ENCODE measurements around the gene ADORA3.

The ADORA3 gene

DNA sequence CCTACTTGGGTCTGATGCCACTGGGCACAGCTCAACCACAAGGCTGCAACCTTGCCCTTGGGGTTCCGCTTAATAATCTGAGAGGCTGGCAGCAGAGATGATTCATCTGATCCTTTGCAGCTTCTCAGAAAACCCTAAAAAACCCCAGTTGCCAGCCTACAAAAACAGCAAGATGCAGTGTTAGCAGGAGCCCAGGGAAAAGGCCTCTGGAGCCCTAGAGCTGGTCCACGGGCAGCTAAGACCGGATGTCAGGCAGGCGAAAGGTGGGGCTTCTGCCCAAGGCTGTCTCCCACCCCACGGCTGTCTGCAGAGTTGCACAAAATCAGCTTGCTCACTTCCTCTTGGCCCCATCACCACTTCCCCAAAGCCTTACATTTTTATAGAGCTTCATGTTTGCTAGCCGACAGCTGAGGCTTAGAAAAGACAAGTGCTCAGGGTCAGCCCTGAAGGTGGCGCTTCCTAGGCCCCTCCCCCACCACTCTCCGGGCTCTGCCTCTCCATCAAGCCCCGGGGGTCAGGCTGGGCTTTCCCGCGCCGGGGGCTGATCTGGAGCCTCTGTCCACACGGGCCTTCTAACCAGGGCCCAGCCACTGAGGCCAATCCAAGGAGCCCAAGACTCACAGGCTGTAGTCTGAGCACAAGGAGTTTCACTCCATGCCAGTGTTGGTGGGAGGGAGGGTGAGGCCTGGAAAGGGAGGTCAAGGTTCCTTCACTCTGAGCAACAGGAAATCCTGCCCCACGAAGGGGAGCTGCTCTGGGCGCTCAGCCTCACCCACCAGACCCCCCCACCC, 4.2 kb upstream of the ADORA3 start:
- peak; percentile 30 for DNase-seq (ENCODE audit: low read depth)

DNA sequence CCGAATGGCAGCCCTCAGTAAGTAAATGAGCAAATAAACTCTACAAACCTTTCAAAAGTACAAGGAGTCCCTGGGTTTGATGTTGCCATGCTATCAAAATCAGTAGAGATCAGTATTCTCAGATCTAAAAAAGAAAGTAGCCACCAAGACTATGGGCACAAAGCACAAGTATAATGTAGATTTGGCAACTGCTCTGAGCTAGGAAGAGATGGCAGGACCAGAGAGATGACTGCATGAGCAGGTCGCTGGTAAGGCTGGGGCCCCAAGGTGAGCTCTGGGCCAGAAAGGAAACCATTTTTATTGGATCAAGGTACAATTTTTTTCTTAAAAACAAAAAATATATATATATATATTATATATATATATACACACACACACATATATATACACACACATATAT, 3.1 kb upstream of the ADORA3 start:
- DNase-seq (ENCODE audit: low read depth) = no peak

DNA sequence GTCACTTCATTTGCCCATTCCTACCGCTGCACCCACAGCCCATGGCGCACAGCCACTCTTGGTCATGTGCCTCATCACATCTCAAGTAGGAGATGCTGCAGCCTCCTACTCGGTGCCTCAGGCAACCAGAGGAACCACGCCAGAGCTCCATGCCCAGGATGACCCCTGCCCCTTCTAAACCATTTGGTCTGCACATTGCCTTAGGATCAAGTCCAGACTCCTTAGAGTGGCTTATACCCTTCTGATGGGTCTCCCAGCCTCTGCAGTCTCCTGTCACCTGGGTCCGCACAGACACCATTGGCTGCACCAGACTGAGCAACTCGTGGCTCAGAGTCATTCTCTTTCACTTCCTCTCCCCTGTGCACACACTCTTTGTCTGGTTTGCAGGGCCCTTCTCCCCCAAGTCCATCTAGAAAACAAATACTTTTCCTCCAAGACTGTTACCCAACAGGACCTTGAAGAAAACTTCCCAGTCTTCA, 2.2 kb upstream of the ADORA3 start:
- DNase-seq (ENCODE audit: low read depth) = no peak

DNA sequence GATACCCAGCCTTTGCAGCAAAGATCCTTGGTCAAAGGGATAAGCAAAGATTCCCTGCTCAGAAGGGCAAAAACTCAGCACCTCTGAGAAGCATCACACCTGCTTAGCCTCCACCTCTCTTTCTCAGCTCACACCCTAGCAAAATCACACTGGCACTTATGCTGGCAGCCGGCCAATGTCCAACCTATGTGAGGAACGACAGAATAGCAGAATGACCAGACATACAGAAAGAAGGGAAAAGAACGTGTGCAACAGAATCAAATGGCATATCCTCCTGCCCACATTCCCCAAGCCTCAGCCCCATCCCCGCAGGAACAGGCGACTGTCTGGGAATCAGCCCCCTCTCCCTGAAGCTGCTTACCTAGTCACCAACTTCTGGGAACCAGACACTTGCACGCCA, 664 bp upstream of the ADORA3 start:
- DNase-seq (ENCODE audit: low read depth) = no peak

DNA sequence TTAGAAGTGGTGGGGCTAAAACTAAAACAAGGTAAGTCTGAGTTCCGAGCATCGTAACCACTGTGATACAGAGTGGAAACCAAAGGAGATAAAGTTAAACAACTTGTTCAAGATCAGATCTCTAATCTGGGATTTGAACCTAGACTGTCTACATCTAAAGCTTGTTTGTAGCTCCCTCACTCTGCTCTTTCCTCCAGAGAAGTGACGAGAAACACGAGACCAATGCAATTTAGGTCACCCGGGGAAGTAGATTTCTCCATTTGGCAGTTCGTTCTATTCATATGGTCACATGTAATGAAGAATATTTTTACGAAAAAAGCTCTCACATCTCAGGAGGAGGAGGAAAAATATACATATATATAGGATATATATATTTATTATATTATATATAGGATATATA, 1.8 kb downstream of the ADORA3 start:
- DNase-seq (ENCODE audit: low read depth) = no peak

DNA sequence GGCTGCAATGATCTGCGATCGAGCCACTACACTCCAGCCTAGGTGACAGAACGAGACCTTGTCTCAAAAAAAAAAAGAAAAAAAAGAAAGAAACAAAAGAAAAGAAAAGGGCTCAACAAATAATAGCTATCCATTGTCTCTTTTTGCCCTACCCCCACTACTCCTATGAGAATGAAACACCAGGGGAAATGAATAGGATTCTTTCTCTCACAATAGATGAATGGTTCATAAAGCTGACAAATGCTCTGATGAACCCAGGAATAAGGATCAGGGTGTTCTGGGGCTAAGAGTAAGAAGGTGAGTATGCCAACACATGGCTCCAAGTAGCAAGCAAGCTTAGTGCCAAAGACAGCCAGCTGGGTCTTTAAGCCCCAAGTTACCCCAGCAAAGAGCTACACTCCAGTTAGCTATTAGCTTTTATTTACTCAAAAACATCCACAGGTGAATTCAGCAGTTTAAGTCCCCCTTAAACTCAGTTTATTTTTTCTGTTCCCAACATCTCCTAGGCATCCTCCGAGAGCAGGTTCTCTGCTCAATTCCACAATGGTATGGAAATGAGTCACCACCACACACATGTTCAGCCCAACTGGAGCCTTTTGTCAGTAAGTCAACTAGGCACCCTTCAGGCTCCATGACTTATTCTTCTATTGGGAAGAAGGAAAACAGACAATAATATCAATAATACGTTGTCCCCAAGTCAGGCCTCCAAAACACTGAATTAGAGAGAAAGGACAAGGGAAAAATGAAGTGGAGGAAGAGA, 4.2 kb downstream of the ADORA3 start:
- no peak for DNase-seq (ENCODE audit: low read depth)

DNA sequence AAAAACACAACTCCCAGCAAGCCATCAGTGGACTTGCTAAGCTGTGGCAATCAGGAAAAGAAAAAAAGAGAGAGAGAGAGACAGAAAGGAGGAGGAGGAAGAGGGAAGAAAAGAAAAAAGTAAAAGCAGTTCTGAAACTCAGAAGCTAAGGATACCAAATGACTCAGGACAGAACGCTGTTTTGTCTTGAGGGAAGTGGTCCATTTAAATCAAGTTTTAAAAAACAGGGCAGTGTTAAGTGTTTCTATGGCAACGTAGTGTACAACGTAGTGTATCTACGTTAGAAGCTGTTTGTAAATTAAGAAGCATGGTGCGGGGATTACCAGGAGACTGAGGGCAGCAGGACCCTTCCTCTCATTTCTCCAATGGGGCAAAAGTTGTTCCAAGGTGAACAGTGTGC, 5.8 kb downstream of the ADORA3 start:
- no peak for DNase-seq (ENCODE audit: low read depth)

DNA sequence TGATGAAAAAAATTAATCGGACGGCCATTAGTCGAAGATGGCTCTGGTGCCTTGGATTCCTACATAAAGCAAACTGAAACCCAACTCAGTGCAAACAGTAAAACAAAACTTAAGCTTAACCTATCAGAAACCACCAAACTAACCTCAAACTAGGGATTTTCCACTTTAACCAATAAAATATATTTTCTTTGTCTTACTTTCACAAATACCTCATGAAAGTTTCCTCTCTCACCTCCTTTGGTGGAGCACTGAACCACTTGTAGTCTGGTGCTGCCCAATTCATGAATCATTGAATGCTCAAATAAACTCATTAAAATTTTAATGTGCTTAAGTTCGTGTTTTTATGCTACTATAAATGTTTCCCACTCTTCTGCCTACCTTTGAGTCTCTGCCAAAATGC, 7.0 kb downstream of the ADORA3 start:
- no peak for DNase-seq (ENCODE audit: low read depth)

DNA sequence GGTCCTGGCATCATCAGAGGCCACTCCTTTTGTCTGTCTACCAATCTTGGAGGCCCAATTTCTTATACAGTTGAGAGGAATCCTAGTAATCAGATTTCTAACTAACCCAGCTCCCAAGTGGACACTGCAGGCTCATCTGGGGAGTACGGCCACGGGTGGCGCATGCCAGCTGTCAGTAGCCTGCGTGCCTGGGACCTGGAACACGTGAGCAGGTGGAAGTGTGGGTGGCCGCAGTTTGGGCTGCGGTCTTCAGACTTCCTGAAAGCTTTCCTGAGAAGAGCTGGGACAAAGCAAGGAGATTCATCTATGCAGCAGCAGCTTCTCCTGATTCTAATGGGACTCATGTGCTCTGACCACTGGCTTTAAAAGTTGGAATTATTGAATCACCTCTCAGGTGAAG, 12.4 kb downstream of the ADORA3 start:
- DNase-seq (ENCODE audit: low read depth) = no peak

DNA sequence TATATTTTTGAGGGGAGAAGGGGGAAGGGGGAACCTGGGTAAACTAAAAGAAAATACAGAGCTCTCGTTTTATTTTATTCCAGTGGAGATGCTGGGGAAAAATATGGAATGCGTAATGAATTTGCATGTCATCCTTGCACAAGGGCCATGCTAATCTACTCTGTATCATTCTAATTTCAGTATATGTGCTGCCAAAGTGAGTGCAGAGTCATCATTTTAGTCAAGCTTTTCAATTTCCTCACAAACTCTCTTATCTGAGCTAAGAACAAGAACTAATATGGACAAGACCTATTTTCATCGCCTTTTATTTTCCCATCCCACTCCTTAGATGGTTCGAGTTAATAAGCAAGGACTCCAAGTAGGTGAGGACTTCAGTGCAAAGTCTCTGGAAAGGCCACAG, 13.2 kb downstream of the ADORA3 start:
- no peak for DNase-seq (ENCODE audit: low read depth)

DNA sequence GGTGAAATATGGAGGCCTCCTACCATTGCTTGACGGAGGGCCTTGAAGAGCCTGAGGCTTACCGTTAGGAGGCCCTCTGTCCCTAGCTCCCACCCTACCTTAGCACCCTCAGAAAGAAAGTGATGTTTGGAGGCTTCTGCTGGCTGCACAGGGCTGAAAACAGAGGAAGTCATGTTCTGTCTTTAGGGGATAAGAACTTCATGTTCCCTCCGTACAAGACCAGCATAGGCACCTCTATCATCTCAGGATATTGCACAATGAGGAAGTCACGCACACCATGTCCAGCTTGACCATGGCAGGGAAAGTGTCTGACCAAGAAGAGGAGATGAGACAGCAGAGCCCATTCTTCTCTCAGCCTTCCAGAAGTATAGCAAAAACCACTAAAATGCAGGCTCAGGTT, 13.8 kb downstream of the ADORA3 start:
- no peak for DNase-seq (ENCODE audit: low read depth)

DNA sequence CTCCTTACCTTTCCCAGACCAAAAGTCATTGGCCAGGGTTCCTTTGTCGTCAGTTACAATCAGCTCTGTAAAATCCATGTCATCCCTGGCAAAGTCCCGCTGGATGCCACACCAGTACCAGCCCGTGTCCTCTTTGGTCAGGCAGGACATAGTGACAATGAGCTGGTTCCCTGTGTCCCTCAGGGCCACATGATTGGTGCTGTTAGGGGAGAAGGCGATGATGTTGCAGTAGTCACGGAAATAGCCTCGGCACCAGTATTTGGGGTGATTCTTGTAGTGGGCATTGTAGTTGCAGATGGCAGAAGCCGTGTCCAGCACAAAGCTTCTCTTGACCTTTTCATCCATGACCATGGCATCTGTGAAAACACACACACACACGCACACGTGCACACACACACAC, 14.8 kb downstream of the ADORA3 start:
- DNase-seq (ENCODE audit: low read depth) = no peak

DNA sequence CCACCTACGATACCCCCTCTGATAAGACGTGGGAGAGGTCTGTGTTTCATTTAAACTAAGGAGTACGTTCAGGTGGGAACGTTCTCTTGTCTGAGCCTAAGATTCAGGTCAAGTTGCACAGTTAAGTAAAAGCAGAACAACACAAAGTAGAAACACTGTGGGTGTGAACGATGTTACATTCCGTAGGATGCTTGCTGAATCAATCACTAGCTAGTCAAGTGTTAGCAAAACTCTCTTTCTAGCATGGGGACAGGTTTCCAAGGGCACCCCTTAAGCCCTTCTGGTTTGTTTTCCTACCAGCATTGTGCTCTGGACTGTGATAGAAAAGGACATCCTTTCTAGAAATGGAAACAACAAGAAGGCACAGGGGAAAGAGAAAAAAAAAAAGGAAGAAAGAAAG, 16.3 kb downstream of the ADORA3 start:
- DNase-seq (ENCODE audit: low read depth) = no peak

DNA sequence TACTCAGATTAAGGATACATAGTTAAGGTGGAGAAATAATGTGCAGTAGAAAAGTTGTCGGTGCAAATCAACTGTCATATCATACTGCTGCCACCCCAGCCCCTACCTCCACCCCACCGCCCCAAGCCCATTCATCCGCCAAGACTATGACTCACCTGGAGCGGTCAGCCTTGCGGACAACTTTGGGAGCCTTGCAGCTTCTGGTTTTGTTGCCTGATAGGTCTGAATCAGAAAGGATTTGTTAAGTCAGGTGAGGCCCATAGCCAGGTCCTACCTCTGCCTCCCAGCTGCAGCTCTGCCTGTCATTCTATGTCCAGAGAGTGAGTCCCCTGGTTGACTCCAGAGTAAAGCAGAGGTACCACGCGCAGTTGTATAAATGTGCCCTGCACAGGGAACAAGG, 17.0 kb downstream of the ADORA3 start:
- no peak for DNase-seq (ENCODE audit: low read depth)

DNA sequence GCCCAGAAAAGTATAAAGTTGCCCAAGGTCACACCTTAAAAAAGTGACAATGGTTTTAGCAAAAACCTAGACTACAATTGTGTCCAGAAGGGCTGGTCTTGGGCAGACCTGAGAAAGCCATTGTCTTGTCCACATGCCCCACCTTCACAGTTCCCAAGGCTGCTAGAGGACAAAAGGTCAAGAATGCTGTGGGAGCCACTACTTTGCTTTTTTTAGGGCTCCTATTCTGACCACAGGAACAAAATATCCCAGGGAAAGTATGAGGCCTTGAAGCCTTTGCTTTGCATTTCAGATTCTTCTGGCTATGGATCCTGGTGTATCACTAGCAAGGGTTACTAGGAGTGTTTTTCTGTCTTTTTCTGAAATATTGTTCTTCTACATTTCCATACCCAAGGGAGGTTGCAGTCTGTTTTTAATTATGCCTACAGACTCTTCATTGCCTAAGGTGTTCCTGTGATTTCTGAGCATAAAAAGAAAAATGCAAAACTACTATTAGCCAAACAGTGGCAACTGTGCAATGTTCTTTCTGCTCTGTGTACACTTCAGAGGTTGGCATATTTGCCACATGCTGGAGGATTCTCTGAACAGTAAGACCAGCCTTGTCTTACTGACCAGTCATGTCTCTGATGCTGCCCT, 18.9 kb downstream of the ADORA3 start:
- DNase-seq (ENCODE audit: low read depth) = no peak

DNA sequence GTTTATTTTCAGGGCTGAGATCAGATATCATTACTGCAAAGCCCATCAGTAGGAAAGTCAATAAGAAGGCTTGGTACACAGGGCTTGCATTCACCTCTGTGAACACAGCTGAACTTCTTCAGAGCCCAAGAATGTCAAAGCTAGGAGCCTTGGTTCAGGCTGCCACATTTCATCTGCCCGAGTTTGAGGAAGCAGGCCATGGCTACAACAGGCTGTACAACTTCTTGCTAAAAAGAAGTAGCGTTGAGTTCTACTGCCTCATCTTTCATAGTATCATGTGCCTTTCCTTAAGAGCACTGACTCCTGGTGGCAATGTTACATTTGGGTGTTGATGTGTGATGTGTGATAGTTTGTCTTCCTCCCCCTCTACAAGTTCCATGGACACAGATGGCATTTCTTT, 19.6 kb downstream of the ADORA3 start:
- DNase-seq (ENCODE audit: low read depth) = no peak

DNA sequence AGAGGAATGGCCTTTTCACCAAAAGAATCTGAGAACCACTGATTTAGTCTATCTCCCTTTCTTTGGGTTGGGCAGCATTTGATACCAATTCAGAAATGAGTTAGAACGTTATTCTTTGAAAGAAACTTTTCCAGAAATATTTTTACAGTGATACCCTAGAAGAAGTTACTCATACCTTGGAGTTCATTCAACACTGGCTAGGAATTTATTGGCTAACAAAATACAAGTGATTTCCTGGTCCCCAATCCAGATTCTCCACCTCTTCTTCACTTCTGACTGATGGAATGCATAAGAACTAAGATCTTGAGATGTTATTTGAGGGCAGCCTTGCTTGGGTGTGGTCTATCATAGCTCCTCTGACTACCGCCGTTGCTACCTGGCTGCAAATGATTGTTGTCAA, 20.3 kb downstream of the ADORA3 start:
- no peak for DNase-seq (ENCODE audit: low read depth)

DNA sequence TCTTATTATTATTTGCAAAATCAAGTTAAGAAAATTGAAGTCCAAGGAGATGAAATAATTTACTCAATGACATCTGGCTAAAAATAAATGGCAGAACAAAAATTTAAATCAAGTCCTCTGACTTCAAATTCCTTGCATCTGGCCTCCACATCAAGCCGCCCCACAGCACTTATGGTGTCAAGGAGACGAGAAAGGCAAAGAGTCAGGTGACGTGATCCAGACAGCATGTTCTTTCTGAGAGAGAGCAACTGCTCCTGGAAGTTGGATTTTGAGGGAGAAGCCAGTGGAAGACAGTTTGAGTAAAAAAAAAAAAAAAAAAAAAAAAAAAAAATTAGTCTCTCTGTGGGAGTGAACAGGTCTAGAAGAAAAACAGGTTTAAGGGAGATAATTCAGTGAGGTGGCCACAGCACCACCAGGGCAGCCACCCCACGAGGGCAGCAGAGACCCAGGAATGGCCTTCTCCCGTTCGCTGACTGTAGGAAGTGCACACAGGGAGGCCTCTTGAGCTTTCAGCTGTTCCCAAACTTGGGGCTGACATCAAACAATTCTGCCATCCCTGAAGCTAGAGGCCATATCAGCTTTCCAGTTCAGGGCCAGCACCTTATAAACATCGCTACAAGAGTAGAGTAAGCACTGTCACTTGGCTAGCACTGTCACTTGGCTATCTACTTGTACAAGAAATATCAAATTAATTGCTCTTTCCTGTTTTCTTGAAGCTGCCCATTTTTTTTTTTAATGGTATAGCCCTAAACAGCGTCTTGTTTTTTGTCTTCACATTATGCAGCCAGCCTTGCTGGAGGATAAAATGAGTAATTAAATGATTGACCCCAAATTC, 21.8 kb downstream of the ADORA3 start:
- DNase-seq (ENCODE audit: low read depth) = peak; percentile 40

DNA sequence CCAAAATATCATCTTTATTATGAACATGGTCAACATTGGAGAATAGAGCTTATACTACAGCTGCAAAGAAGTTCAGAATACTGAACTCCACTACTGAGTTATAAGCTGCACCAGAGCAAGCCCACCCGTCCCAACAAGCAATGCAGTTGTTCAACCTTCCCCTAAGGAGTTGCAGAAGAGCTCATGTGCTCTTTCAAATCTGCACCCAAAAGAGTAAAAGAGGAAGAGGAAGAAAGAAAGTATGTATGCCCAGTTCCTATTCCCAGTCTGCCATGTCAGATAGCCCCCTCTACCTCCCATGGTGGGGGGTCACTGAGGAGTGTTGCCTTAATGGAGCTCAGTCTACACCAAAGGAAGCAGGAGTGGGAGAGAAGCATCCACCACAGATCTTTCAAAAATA, 22.8 kb downstream of the ADORA3 start:
- DNase-seq (ENCODE audit: low read depth) = no peak

DNA sequence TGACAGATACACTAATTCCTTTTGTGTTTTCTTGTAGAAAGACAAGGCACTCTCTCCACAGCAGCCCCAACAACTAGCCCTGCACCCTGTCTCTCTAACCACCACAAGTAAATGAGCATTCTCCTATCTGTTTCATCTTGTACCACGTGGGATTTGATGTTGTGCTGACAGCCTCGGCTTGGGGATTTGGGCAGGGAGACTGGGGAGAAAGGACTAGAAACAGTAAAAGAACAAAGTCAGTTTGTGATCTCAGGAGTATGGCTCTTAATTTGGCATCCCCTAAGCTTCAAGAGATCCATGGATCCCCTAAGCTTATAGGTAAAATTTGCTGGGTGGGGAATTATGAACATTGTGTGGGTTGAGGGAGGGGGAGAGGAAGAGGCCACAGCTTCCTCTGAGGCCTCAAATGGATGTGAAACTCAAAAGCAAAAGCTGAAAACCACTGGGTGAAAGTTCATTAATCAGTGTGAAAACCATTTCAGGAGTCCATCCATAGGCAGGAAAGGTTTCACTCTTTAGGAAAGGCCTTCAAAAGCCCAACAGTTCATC, 26.6 kb downstream of the ADORA3 start:
- peak; percentile 11 for DNase-seq (ENCODE audit: low read depth)

DNA sequence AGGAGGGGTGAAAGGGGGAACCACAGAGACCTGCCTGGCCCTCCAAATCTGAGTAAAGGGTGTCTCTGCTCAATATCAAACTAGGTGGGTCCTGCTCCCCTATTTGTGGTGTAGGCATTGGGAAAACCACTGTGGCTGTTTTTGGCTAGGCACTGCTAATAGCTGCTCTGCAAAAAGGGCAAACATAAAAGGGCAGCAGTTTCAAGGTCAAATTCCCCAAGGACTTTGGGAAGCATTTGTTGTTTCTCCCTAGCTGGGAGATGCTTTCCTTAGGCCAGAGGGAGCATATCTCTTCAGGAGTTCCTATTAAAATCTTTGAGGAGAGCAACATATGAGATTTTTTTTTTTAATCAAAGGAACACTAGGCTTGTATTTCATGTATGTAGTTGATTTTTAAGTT, 27.2 kb downstream of the ADORA3 start:
- DNase-seq (ENCODE audit: low read depth) = no peak

DNA sequence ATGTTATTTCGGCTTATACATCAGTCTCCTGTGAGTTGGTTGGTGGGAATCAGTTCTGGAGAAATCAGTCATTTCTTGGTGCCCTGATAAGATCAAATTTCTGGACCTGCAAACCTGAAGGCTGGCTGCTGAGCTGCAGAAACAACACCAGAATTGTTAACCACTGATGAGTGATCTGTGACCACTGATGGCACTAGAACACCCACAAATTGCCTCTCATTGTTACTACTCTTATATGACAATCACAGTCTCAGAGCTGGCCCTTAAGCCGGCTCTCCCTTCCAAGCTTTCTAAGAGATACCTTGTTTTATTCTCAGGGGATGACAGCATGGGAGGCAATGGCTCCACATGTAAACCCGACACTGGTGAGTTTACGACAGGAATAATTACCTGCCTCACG, 27.7 kb downstream of the ADORA3 start:
- no peak for DNase-seq (ENCODE audit: low read depth)
